HepG2 (cell line): ENCODE measurements around the gene SLIT1. TPM values are rescaled to one million over a fixed set of nuclear protein-coding genes. Genes with fewer than 3 reads are reported as not detected.
A peak's percentile ranks its signal among the peaks of the same experiment; 100 is the strongest.

ENCODE experiments used
- ATAC-seq: fragments of 200-7000 bp; cut with Tn5 transposase; 3 replicates; pipeline ENCODE4 v1.9.1; 2020; ENCODE audit warnings: mild to moderate bottlenecking, moderate library complexity
- BruUV-seq: library from RNA; stranded (reverse); fragments of 400-500 nt; replicated peaks from 2 replicates; lab custom pipeline; 2021; lab: Mats Ljungman, UMichigan
- CTCF ChIA-PET: fragments of 300-600 bp; formaldehyde crosslinking; extraction: SDS; loops from one replicate; lab custom pipeline; 2021; ENCODE audit warnings: low total read pairs, inconsistent platforms, low intra/inter-chr PET ratio; lab: Yijun Ruan, JAX
- POLR2A ChIA-PET: fragments of 350-600 bp; sonication (Branson Sonifier 250); formaldehyde crosslinking; loops from one replicate; lab custom pipeline; 2020; ENCODE audit warnings: antibody characterized with exemption, inconsistent platforms; lab: Yijun Ruan, JAX
- DNase-seq: peaks from one replicate; pipeline ENCODE4 v3.0.0-alpha.2; 2015; ENCODE audit warnings: low spot score
- FAIRE-seq: peaks from 3 replicates; lab custom pipeline; 2011; peaks lifted over from hg19 to GRCh38; lab: Jason Lieb, UNC
- H2AFZ ChIP-seq: one replicate; pipeline ENCODE4 v1.6.1; 2011; ENCODE audit warnings: low read length, inconsistent platforms
- H3K27ac ChIP-seq: fragments of 300-600 bp; 3 replicates; pipeline ENCODE4 v1.8.0; 2011; ENCODE audit warnings: mixed run types, mild to moderate bottlenecking, mixed read lengths, low read length, inconsistent platforms; ENCODE audit not compliant: insufficient read depth; ENCODE audit errors: extremely low read length
- H3K27me3 ChIP-seq, 2 experiments: fragments of 200-600 bp in 1 of 2; 2 replicates in 1 of 2; 3 replicates in 1 of 2; pipeline versions ENCODE4 v1.6.0 to v1.8.0; 2011; ENCODE audit warnings: low read length in 2 of 2, mild to moderate bottlenecking in 2 of 2, moderate library complexity in 2 of 2, inconsistent platforms in 1 of 2; ENCODE audit not compliant: insufficient read depth in 2 of 2, control insufficient read depth in 1 of 2
- H3K36me3 ChIP-seq, 2 experiments: fragments of 200-600 bp in 1 of 2; replicated peaks in 1 of 2; 2 replicates in 1 of 2; 3 replicates in 1 of 2; pipeline versions ENCODE4 v1.5.1 to v1.8.0; 2011; ENCODE audit warnings: low read length in 2 of 2, inconsistent platforms in 1 of 2; ENCODE audit not compliant: insufficient read depth in 2 of 2, control insufficient read depth in 1 of 2
- H3K4me1 ChIP-seq: 2 replicates; pipeline ENCODE4 v1.5.1; 2012; ENCODE audit warnings: low read length, inconsistent platforms; ENCODE audit not compliant: insufficient read depth
- H3K4me2 ChIP-seq: 2 replicates; pipeline ENCODE4 v1.6.0; 2011; ENCODE audit warnings: low read depth, low read length, inconsistent platforms
- H3K4me3 ChIP-seq, 3 experiments: fragments of 200-600 bp in 1 of 3; sonication (generic), shearing (Covaris generic) in 1 of 3; replicated peaks in 1 of 3; 2 replicates each; pipeline ENCODE4 v1.5.1; 2011 to 2016; ENCODE audit warnings: low read length in 3 of 3, inconsistent platforms in 2 of 3, low read depth in 2 of 3, mild to moderate bottlenecking in 2 of 3, control low read depth in 1 of 3, mixed read lengths in 1 of 3; ENCODE audit not compliant: insufficient read depth in 1 of 3
- H3K79me2 ChIP-seq: one replicate; pipeline ENCODE4 v1.6.1; 2011; ENCODE audit warnings: low read length, inconsistent platforms; ENCODE audit not compliant: insufficient read depth
- H3K9ac ChIP-seq: 2 replicates; pipeline ENCODE4 v1.6.0; 2011; ENCODE audit warnings: mild to moderate bottlenecking, low read depth, low read length, inconsistent platforms; ENCODE audit not compliant: insufficient read depth
- H3K9me3 ChIP-seq: 2 replicates; pipeline ENCODE4 v1.5.1; 2012; ENCODE audit warnings: mild to moderate bottlenecking, low read length
- H4K20me1 ChIP-seq: 2 replicates; pipeline ENCODE4 v1.6.0; 2011; ENCODE audit warnings: inconsistent platforms, mild to moderate bottlenecking, low read length, moderate library complexity; ENCODE audit not compliant: insufficient read depth
- CBX2 ChIP-seq, 2 experiments: fragments of 200-600 bp in 1 of 2; sonication (generic); formaldehyde crosslinking in 1 of 2; IDR thresholded peaks; 2 replicates each; pipeline versions ENCODE4 v1.7.0 to v1.8.1; 2018 to 2022; ENCODE audit warnings: low read depth in 2 of 2, low read length in 1 of 2, mild to moderate bottlenecking in 1 of 2, missing genetic modification reagents in 1 of 2
- CHD4 ChIP-seq: fragments of 200-600 bp; sonication (generic); IDR thresholded peaks from 2 replicates; pipeline ENCODE4 v1.7.0; 2017; ENCODE audit warnings: mild to moderate bottlenecking, low read length, borderline replicate concordance
- HNRNPL ChIP-seq: fragments of 200-400 bp; formaldehyde crosslinking; IDR thresholded peaks from 2 replicates; pipeline ENCODE4 v1.6.1; 2017; ENCODE audit warnings: mild to moderate bottlenecking, low read depth, low read length
- HNRNPLL ChIP-seq: fragments of 200-400 bp; formaldehyde crosslinking; IDR thresholded peaks from 2 replicates; pipeline ENCODE4 v1.6.1; 2017; ENCODE audit warnings: mild to moderate bottlenecking, low read depth, low read length; ENCODE audit not compliant: poor library complexity, severe bottlenecking
- MXI1 ChIP-seq: IDR thresholded peaks from 3 replicates; pipeline ENCODE4 v1.6.1; 2012; ENCODE audit warnings: low read depth, low read length, inconsistent platforms, borderline replicate concordance
- SPEN ChIP-seq: sonication (generic); formaldehyde crosslinking; IDR thresholded peaks from 2 replicates; pipeline ENCODE4 v1.5.1; 2020; ENCODE audit warnings: low read depth, mild to moderate bottlenecking, missing genetic modification reagents
- TEAD2 ChIP-seq: sonication (generic); formaldehyde crosslinking; IDR thresholded peaks from 2 replicates; pipeline ENCODE4 v1.9.0; 2021; ENCODE audit warnings: missing genetic modification reagents
- ZFX ChIP-seq: sonication (generic); formaldehyde crosslinking; IDR thresholded peaks from 2 replicates; pipeline ENCODE4 v1.4.0; 2020; ENCODE audit warnings: mild to moderate bottlenecking, low read depth, missing genetic modification reagents, moderate library complexity
- ZNF180 ChIP-seq: sonication (generic); formaldehyde crosslinking; IDR thresholded peaks from 2 replicates; pipeline ENCODE4 v1.4.0; 2020; ENCODE audit warnings: low read depth, missing genetic modification reagents, borderline replicate concordance
- ZNF629 ChIP-seq: sonication (generic); formaldehyde crosslinking; conservative IDR thresholded peaks from 2 replicates; pipeline ENCODE4 v1.5.0; 2020; ENCODE audit warnings: missing genetic modification reagents
- ZNF792 ChIP-seq: IDR thresholded peaks from 2 replicates; pipeline ENCODE4 v1.6.1; 2016
- WGBS: methylation state at CpG from one replicate; pipeline ENCODE4 v1.1.6; 2017; ENCODE audit warnings: low lambda C conversion rate; 5-methylcytosine and 5-hydroxymethylcytosine counted together
- in situ Hi-C: cut with HindIII; loops from 2 replicates; pipeline ENCODE4 v1.10.0; 2017; ENCODE audit warnings: low pct_unique_long_range_greater_than_20kb; ENCODE audit not compliant: extremely low pct_ligation_motif_present
- intact Hi-C: fragments of 100-400 bp; cut with micrococcal nuclease; formaldehyde crosslinking; loops from one replicate; pipeline ENCODE4 v1.10.0; 2022; ENCODE audit not compliant: unreplicated experiment
- polyA plus RNA-seq, 8 experiments: library from polyadenylated mRNA; depleted of rRNA in 3 of 8; stranded (reverse) in 7 of 8; unstranded in 1 of 8; fragments of >200 nt; fragmentation: Illumina TruSeq in 4 of 8; extraction: Trizol in 4 of 8; gene quantifications; 2 replicates each; pipeline versions ENCODE4 v1.2.1 to v1.2.3, GENCODE V29; 2011 to 2016; ENCODE audit warnings: low read depth in 4 of 8, missing spikeins in 1 of 8, mixed read lengths in 1 of 8; ENCODE audit not compliant: insufficient read depth in 1 of 8
- total RNA-seq, 5 experiments: library from RNA; depleted of rRNA; stranded (reverse); fragments of >200 nt; fragmentation: Illumina TruSeq; extraction: Trizol; gene quantifications; 2 replicates each; pipeline ENCODE4 v1.2.3, GENCODE V29; 2016; ENCODE audit warnings: low read depth in 1 of 5

The SLIT1 gene
- total and polyA plus RNA-seq, 2 of the 13 experiments (the other 11 are each of a cell fraction or from before 2014, with no cell fraction given): 0.09 to 0.33 TPM

DNA sequence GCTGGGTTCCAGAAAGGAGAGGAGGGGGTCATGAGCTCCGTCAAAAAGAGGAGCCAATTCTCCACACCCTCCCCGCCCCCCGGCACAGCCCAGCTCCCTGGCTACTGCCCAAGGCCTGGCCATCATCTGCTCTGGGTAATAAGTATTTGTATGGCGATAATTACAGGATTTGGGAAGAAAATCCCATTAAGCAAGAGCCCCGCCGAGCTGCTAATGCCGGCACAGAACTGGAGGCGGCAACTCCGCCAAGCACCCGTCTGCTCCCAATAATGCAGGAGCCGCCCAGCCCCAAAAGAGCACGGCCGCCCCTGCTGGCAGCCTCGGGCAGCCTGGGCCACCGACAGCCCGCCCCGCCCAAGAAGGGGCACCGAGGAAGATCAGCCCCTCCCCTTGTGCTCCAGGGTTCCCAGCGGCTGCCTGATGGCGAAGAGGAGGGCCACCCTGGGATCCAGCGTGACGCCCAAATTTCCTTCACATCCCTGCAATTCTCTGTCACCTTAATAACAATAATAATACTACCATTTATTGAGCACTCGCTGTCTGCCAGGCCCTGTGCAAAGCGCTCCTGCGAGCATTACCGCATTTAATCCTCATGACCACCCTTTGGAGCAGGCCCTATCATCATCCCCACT, 5.9 kb downstream of the SLIT1 start (continued):
- TF ChIP-seq HNRNPL (0 out of 2 replicates have a peak, but pooled peaks have one; percentile 53), HNRNPLL (peak; percentile 34), SPEN (no peak)

DNA sequence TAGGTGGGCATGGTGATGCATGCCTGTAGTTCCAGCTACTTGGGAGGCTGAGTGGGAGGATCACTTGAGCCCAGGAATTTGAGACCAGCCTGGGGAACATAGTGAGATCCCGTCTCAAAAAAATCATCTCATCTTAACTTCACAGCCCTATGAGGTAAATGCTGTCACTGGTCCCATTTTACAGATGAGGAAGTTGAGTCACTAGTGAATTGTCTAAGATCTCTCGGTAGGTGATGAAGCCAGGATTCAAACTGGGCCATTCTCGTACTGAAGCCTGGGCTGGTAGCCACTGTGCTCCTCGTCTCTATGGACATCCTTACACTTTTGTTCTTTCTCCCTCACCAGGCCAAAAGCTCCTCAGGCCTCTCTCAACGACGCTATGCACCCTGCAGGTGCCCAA, 6.4 kb downstream of the SLIT1 start:
- TF ChIP-seq ZNF792 (no peak), TEAD2 (no peak), CHD4 (no peak), ZFX (CRISPR knock-in tag) (no peak), CBX2 (IDR thresholded peaks at IDR 0.05; ENCODE audit: low read depth, low read length) (no peak), CBX2 (CRISPR knock-in tag; IDR thresholded peaks at IDR 0.05; ENCODE audit: low read depth) (no peak), ZNF180 (CRISPR knock-in tag) (no peak), ZNF629 (CRISPR knock-in tag) (peak; percentile 80), MXI1 (no peak)
- CTCF ChIA-PET: interaction anchor here (0.7 to 2.6 kb wide), 3 partner anchors 41 to 106 kb away, joined by 3 to 16 read pairs (median 5); no protein-coding TSS in a partner anchor
- 9% methylated on average over 5 of the region's 6 CpGs for WGBS
- Histone ChIP-seq H3K4me2 (no peak overlapping the region; the same call in 1 of the 2 replicates), H4K20me1 (no peaks in the 10 kb centered on the region), H3K27me3 (peaks cover 11 to 88% of the 10 kb centered on the region in 2 experiments), H3K4me3 (no peak overlapping the region), H2AFZ (no peak overlapping the region), H3K79me2 (no peaks in the 10 kb centered on the region), H3K9me3 (no peaks in the 10 kb centered on the region), H3K4me1 (peaks cover 6% of the 10 kb centered on the region), H3K27ac (no peak overlapping the region), H3K36me3 (no peaks in the 10 kb centered on the region), H3K9ac (no peak overlapping the region)
- intact Hi-C loops (no loop called here), in situ Hi-C loops (no loop called here)
- no peak for ATAC-seq
- POLR2A ChIA-PET: interaction anchor here (1.4 kb wide), 1 partner anchor 41 kb away, joined by 6 read pairs; no protein-coding TSS in a partner anchor
- no TSS peak for BruUV-seq
- no peak for DNase-seq
- no peak for FAIRE-seq
